NCI-H2029 (cell line): ENCODE results near the gene STPG2.
A peak's percentile ranks its signal among the peaks of the same experiment; 100 is the strongest.
"Not testable (repeated sequence)": the region's sequence is repeated elsewhere in the genome, so short reads cannot be mapped to it uniquely, and the experiment has no call there.

Source experiments
- DNase-seq: peaks from one replicate; lab custom pipeline; 2025; lab: John Stamatoyannopoulos, UW

Gene STPG2

GRCh38 chr4:97633831-97634230, 509.4 kb downstream of the STPG2 start:
- not testable (repeated sequence) for DNase-seq

GRCh38 chr4:97627750-97628149, 515.5 kb downstream of the STPG2 start:
- no peak for DNase-seq

GRCh38 chr4:97624204-97624603, 519.1 kb downstream of the STPG2 start:
- no peak for DNase-seq

GRCh38 chr4:97605932-97606331, 537.3 kb downstream of the STPG2 start:
- no peak for DNase-seq

- DNase-seq = no peak
These were observed 550.0 kb downstream of the STPG2 start for GRCh38 chr4:97593248-97593647.

- no peak for DNase-seq
These were observed 553.0 kb downstream of the STPG2 start for GRCh38 chr4:97590266-97590665.

GRCh38 chr4:97589481-97590196, 553.6 kb downstream of the STPG2 start:
- DNase-seq = no peak

- no peak for DNase-seq
These were observed 555.4 kb downstream of the STPG2 start for GRCh38 chr4:97587912-97588311.

GRCh38 chr4:97585274-97585673, 558.0 kb downstream of the STPG2 start:
- no peak for DNase-seq

- no peak for DNase-seq
These were observed 560.4 kb downstream of the STPG2 start for GRCh38 chr4:97582890-97583289.

- DNase-seq = peak; percentile 8
These were observed 566.3 kb downstream of the STPG2 start for GRCh38 chr4:97577004-97577403.

- DNase-seq = no peak
These were observed 583.3 kb downstream of the STPG2 start for GRCh38 chr4:97560009-97560408.

- DNase-seq = no peak
These were observed 585.0 kb downstream of the STPG2 start for GRCh38 chr4:97558204-97558778.

- DNase-seq = not testable (repeated sequence)
These were observed 592.6 kb downstream of the STPG2 start for GRCh38 chr4:97550637-97551036.

- DNase-seq = no peak
These were observed 594.2 kb downstream of the STPG2 start for GRCh38 chr4:97548943-97549583.

- no peak for DNase-seq
These were observed 595.1 kb downstream of the STPG2 start for GRCh38 chr4:97548186-97548585.

- DNase-seq = no peak
These were observed 611.9 kb downstream of the STPG2 start for GRCh38 chr4:97531351-97531750.

- no peak for DNase-seq
These were observed 612.6 kb downstream of the STPG2 start for GRCh38 chr4:97530676-97531075.

- DNase-seq = no peak
These were observed 618.0 kb downstream of the STPG2 start for GRCh38 chr4:97525236-97525635.

GRCh38 chr4:97517939-97518338, 625.3 kb downstream of the STPG2 start:
- no peak for DNase-seq

GRCh38 chr4:97513917-97514316, 629.4 kb downstream of the STPG2 start:
- no peak for DNase-seq
